Left cardiac atrium (tissue), 4 donors: ENCODE measurements around the gene LY6G6D. TPM values are rescaled to one million over a fixed set of nuclear protein-coding genes. Genes with fewer than 3 reads are reported as not detected.
A peak's percentile ranks its signal among the peaks of the same experiment; 100 is the strongest.

Experiments
- ATAC-seq, 2 donors: fragments of 200-7000 bp; cut with Tn5 transposase; one replicate each; pipeline ENCODE4 v1.9.1; 2020; ENCODE audit warnings: mild to moderate bottlenecking in 2 of 2, moderate library complexity in 2 of 2
- DNase-seq: peaks from one replicate; pipeline ENCODE4 v3.0.0-alpha.2; 2020
- intact Hi-C, 2 donors: fragments of 100-400 bp; cut with DNase I; formaldehyde crosslinking; loops; one replicate each; pipeline versions ENCODE4 v1.14.1 to v1.15.1; 2022 to 2023
- total RNA-seq, 2 donors: library from RNA; stranded (reverse); fragmentation: NEBNext Ultra II Directional; extraction: Animal tissue kit (Norgen Biotek cat#: 25700); gene quantifications; one replicate each; pipeline ENCODE4 v1.2.1, GENCODE V29; 2021
- donor health status: DM: no; HTN: yes; CAD: no.
- donor health status: DM: no; HTN: yes; CAD: no; lungs with severe emphysema.
- donor health status: DM: yes; HTN: yes; CAD: no.
- donor health status: Dilated cardiomyopathy.

LY6G6D gene
- total RNA-seq, 2 donors from 2014 or later: not detected

DNA sequence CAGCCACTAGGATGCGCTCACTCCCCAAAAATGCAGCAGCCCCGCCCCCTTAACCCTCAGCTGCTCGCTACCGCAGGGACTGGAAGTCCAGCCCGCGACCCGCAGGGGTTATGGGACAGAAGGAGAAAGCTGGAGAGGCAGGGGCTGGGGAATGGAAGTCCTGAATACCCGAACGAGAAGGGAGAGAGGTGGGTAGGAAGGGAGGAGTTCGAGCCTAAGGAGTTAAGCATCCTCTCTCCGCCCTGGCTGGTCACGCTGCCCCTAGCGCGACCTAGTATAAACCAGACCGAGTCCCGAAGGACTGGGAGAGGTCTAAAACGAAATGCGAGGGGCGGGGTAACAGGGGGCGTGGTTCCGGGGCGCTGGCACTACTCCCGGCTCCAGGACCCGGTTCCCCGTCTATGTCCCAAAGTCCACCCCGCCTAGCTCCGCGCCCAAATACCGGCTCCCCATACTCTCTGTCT is 14.4 kb downstream of the LY6G6D start:
- ATAC-seq: peak; percentile 84 to 88
- peak; percentile 90 for DNase-seq
- intact Hi-C loops: no loop called here

DNA sequence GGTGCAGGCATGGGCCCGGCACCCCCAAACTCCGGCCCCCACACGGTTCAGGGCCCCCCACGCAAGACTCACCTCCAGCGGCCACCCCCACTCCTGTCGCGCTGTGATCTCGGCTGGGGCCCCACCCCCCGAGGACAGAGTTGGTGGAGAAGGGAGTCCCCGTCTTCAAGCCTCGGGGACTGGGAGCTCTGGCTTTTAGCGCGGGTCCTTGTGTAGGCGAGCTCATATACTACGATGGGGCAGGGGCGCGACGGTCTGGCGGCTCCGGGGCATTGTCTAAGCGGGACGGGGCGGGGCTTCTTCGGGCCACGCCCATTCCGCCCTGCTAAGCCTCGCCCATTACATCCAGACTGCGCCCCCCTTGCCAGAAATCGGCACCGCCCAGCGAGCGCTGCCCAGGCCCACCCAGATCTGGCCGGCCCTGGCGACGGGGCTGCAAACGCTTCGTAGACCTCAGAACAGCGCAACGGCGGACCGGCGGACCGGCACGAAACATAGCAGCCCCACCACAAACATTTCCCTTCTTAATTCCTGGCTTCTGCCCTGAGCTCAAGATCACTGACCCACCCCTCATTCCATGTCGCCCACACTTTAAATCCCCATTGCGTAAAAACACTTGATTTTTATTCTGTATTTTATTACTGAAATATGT is 15.0 kb downstream of the LY6G6D start:
- ATAC-seq (peak; percentile 80 to 88), DNase-seq (peak; percentile 93)
- intact Hi-C loops: loop anchor here in 1 of 2 donors (10.0 kb wide), 2 partner anchors 65 to 105 kb away; partner anchors contain the start of gene VARS1

DNA sequence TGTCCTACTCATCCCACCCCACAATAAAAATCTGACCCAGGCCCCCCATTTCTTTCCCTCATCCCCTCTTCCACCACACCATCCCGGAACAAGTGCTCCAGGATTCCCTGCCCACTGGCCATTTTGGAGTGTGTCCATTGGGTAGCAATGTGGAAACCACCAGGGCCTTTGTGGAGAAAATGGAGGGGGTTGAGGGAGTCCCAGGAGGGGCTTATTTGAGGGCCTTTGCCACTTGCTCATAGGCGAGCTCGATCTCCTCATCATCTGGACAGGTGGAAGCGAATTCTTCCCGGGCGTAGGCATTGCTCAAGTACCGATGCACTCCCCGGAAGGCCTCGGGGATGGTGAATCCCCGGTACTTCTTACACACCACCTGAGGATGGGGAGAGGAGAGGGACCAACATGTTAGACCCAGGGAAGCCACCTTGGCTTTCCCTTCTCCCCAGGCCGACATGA is 15.5 kb downstream of the LY6G6D start:
- ATAC-seq (no peak), DNase-seq (no peak)
- intact Hi-C loops: loop anchor here in 1 of 2 donors (10.0 kb wide), 2 partner anchors 64 to 104 kb away; partner anchors contain the start of gene VARS1

DNA sequence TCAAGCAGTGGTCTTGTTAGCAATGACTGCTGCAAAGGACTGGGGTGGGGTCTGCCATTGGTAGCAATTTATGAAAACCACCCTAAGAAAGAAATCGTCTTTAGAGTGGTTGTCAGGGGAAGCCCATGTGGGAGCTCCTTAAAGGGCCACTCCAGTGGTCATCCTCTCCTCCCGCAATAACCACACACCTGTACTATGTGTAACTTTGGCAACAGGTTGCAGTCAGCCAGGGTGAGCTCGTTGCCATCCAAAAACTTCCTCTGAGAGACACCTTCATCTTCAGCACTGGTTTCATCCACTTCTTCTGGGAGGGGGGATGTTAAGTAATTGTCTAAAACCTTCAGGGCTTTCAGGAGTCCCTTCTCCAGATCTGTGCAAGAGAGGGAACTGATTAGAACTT is 16.9 kb downstream of the LY6G6D start:
- intact Hi-C loops: loop anchor here in 1 of 2 donors (10.0 kb wide), 2 partner anchors 63 to 103 kb away; partner anchors contain the start of gene VARS1
- ATAC-seq (no peak), DNase-seq (no peak)

DNA sequence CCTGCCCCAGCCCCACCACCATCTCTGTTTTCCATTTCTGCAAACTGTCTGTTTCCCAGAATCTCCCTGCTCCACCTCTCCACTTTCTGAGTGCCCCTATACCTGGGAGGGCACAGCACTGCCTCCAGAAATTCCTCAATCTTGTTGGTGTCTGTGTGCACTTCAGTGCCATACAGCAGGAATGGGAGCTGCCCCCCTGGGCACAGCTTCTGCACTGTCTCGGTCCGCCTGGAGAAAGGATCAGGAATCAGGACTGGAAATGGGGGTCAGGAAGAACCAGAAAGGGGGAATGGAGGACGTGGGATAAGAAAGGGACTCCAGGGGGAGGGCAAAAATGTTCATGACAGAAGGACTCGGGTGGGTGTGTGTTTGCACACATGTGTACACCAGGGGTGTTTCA is 18.6 kb downstream of the LY6G6D start:
- ATAC-seq (no peak), DNase-seq (no peak)
- intact Hi-C loops: loop anchor here in 1 of 2 donors (10.0 kb wide), 2 partner anchors 61 to 101 kb away; partner anchors contain the start of gene VARS1

DNA sequence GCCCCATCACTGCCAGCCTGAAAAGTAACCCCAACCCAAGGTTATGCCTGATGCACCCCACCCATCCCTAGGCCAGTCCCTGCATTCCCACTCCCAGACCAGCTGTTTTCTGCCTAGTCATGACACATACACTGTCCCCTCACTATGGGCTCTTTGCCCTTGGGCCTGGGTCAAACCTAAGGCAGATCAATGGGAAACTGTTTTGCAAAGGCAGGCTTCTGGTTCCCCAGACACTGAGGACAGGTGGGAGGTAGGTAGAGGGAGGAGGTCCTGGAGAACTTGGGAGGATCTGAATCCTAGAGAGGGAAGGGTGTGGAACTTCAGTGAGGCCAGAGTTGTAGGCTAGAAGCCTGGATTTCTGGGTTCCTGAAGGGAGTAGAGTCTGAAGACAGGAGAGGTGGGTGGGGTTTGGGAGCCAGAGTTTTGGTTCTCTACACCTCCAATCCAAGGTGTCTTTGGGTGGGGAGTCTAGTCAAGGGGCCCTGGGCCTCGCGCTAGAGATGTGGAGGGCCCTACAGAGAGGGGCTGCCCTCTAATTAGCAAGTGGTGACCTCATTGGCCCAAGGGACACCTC is 19.2 kb downstream of the LY6G6D start:
- intact Hi-C loops: loop anchor here in 1 of 2 donors (10.0 kb wide), 2 partner anchors 60 to 100 kb away; partner anchors contain the start of gene VARS1

DNA sequence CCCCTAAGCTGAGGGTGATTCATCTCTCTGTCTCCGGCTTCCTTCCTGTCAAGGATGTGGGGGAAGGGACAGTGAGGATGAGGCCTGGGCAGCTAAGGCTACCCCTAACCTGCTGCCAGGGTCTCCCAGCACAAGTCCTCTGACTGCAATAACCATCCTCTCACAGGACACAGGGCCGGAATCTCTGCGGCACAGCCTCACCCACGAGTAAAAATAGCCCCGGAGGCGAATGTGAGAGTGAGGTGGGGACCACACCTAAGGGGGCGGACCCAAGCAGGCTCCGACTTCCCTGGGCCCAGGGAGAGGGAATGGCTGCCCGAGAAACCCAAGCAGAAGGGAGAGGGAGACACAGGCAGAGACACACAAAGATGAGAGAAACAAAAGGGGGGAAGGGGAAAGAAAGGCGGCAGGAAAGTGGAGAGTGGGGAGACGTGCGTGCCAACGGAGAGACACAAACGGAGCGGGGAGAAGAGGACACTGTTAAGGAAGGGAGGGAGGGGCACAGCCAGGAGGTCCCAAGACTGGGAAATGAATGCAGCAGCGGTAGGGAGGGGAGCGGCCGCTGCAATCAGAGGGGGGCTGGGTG is 19.8 kb downstream of the LY6G6D start:
- intact Hi-C loops: loop anchor here in 1 of 2 donors (10.0 kb wide), 2 partner anchors 60 to 100 kb away; partner anchors contain the start of gene VARS1
- ATAC-seq: peak in 1 of 2 donors; percentile 41

More for the DNA sequence above, 19.2 kb downstream of the LY6G6D start:
- no peak for ATAC-seq
- DNase-seq: no peak

DNA sequence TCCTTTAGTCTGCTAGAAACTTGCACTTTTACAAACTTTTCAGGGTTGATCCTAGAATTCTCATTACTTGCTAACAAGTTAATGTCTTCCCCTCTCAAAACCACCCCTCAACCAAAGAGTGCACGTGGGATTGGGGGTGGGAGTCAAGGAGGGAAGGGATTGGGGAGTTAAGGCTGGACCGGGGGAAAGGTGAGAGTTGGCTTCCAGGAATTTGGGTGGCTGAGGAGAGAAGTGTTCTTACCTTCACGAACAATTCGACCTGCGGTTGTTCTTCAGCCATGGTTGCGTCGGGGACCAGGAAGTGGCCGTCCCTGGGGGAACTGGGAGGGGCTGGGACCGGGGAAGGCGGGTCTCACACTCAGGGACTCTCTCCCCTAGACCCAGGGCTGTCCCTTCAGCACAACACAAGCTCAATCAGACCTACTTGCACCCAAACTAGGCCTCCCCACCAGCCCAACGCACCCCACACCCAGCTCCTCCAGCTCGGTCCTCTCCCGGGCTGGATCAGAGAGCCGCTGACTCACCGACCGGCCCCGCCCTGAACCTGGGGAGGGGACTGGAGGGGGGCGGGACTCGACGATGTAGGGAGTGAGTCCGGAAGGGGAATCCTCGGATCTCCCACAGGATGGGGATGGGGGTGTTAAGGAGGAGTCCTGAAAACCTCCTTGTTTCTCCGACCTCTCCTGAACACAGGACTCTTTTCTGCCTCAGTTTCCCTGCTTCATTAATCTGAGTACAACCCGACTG is 21.0 kb downstream of the LY6G6D start, which contains the start of gene CLIC1:
Gene CLIC1, minus strand, starts transcription at position 510 of the 747 bp plus-strand sequence. Its CDS starts 230 bp downstream, at position 280.
- ATAC-seq: peak; percentile 57 to 76
- DNase-seq: peak; percentile 91
- intact Hi-C loops: loop anchor here in 1 of 2 donors (10.0 kb wide), 2 partner anchors 59 to 99 kb away; partner anchors contain the start of gene VARS1

More for the DNA sequence above, 19.8 kb downstream of the LY6G6D start:
- peak; percentile 77 for DNase-seq

DNA sequence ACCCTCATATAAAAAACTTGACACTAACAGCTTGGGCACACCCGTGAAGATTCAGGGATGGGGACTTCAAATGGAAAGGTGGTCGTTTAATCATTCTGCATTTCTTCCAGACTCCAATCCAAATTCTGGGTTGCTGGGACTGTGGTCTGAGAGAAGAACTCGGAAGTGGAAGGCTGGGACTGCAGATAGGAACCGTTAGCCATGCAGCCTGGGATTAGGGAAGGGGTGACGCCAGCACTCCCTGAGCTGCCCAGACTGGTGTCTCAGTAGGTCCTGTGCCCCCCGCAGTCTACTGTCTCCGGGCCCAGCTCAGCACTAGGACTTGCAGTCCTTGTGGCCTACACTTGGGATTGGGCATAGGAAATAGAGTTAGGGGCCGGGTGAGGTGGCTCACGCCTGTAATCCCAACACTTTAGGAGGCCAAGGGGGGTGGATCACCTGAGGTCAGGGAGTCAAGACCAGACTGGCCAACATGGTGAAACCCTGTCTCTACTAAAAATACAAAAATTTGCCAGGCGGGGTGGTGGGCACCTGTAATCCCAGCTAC is 21.7 kb downstream of the LY6G6D start:
- no peak for ATAC-seq
- no peak for DNase-seq

DNA sequence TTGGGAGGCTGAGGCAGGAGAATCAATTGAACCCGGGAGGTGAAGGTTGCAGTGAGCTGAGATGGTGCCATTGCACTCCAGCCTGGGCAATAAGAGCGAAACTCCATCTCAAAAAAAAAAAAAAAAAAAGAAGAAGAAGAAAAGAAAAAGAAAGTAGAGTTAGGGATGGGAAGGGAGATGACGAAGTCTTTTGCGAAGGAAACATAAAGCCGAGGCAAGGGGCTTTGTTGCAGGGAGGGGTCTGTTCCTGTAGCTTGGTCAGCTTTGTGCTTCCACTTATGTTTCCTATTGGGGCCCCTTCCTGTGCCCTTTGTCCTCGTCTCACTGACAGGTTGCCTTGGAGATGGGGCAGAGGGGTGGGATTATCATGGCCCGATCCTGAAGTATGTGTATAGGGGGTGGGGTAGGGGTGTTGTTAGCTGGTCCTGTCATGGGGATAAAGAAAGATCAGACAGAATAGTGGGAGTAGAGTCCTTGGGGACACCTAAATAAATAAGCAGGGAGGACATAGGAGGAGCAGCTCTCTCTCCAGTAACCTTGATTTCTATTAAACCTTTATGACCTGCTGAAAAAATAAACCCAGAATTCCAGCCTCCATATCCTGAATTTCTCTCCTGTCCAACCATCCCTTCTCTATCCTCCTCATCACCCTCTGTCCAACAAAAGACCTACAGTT is 22.3 kb downstream of the LY6G6D start:
- DNase-seq (no peak), ATAC-seq (no peak)
- intact Hi-C loops: loop anchor here in 1 of 2 donors (10.0 kb wide), 2 partner anchors 57 to 97 kb away; partner anchors contain the start of gene VARS1

More for the DNA sequence above, 21.7 kb downstream of the LY6G6D start:
- intact Hi-C loops: loop anchor here in 1 of 2 donors (10.0 kb wide), 2 partner anchors 58 to 98 kb away; partner anchors contain the start of gene VARS1

DNA sequence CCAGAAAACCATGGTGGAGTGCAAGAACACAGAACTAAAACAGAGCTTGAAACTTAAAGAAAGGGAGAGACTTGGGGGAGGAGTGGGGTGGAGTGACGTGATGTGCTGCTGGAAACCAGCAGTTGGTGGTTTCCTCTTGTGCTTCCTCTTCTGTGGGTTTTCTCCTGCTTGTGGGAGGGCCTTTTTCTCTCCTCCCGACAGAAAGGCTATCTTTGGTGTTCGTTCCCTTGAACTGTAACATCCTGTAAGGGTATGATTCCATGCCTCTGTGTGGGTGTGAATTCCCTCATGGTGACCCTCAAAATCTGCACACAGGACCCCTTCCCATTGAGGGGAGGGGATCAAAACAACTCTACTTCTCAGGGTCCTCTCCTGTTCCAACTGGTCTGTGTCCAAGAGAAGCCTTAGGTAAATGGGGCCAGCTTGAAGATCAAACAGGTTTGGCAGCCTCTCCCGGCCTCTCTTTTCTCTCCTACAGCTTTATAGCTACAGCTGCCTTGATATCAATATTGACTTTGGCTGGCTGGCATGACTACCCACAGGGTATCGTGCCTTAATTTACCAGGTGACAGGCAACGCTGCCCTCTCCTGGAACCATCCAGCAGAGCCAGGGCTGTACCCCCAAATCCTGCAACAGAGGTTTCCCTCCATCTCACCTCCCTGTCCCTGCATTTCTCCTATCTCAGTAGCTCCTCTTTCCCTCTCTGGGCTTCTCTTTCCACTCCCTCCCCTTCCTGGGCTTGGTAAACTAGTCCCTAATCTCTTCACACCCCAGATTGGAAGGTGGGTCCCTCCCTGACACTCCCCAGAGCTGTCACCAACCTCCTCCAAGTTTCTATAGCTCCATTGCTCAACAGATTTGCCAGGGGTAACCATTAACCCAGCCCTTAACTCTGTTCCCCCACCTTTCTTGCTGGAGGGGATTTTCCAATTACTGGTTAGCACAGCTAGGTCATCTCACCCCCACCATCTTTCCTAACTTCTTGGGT is 23.1 kb downstream of the LY6G6D start:
- DNase-seq (peak; percentile 65), ATAC-seq (peak in 1 of 2 donors; percentile 1)
- intact Hi-C loops: loop anchor here in 1 of 2 donors (10.0 kb wide), 2 partner anchors 57 to 97 kb away; partner anchors contain the start of gene VARS1

DNA sequence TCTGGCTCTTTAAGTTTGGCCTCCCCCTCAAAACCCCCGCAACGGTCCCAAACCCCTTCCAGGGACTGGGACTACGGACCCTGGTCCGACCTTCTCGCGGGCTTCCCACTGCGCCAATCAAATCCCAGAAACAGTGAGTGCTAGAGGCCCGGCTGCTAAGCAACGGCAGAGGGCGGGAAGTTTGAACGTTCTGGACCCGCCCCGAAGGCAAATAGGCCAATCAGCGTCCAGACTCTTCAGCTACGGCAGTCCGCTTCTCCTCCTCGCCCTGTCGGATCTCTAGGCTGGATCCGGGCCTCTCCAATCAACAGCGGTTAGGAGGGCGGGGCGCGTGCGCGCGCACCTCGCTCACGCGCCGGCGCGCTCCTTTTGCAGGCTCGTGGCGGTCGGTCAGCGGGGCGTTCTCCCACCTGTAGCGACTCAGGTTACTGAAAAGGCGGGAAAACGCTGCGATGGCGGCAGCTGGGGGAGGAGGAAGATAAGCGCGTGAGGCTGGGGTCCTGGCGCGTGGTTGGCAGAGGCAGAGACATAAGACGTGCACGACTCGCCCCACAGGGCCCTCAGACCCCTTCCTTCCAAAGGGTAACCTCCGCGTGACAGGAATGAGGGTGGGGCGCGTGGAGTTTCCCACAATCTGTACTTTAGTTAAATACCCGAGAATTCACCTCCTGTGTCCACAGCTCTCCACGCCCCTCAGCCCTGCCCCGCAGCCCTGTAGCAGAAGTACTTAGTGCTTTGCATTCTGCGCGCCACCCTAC is 24.7 kb downstream of the LY6G6D start, which contains the start of gene MSH5:
Gene MSH5, plus strand, starts transcription at position 367 of the 758 bp plus-strand sequence. CDS start 462 bp downstream, outside the sequence.
- DNase-seq (peak; percentile 98), ATAC-seq (peak; percentile 93 to 96)
- intact Hi-C loops: loop anchor here in 1 of 2 donors (10.0 kb wide), 2 partner anchors 55 to 95 kb away; partner anchors contain the start of gene VARS1

DNA sequence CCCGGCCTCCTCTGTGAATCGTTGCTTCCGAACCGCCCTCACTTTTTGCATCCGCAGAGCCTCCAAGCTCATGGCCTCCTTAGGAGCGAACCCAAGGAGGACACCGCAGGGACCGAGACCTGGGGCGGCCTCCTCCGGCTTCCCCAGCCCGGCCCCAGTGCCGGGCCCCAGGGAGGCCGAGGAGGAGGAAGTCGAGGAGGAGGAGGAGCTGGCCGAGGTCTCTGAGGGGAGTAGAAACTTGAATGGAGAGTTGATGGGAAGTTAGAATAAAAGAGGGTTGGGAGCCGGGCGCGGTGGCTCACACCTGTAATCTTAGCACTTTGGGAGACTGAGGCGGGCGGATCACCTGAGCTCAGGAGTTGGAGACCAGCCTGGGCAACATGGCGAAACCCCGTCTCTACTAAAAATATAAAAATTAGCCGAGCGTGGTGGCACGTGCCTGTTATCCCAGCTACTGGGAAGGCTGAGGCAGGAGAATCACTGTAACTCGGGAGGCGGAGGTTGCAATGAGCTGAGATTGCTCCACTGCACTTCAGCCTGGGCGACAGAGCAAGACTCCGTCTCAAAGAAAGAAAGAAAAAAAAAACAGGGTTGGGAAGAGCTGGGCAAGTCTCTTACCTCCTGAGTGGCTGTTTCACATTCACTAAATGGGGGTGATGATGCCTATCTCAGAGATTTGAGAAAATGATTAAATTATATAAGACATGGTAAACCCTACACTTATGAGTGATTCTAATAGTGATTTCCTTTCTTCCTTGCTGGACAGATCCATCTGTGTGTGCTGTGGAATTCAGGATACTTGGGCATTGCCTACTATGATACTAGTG is 25.5 kb downstream of the LY6G6D start:
- DNase-seq (no peak), ATAC-seq (peak; percentile 1)
- intact Hi-C loops: no loop called here

DNA sequence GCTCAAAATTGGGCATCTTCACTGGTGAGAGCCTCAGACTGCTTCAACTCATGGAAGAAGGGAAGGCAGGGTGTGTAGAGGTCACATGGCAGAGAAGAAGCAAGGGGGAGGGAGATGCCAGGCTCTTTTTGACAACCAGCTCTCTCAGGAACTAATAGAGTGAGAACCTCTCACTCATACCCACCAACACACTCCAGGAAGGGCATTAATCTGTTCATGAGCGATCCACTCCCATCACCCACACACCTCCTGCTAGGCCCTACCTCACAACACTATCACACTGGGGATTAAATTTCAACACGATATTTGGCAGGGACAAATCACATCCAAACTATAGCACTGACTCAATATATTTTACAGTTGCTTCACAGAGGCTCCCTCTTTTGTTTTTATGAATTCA is 26.7 kb downstream of the LY6G6D start:
- no peak for ATAC-seq
- DNase-seq: no peak
- intact Hi-C loops: no loop called here

DNA sequence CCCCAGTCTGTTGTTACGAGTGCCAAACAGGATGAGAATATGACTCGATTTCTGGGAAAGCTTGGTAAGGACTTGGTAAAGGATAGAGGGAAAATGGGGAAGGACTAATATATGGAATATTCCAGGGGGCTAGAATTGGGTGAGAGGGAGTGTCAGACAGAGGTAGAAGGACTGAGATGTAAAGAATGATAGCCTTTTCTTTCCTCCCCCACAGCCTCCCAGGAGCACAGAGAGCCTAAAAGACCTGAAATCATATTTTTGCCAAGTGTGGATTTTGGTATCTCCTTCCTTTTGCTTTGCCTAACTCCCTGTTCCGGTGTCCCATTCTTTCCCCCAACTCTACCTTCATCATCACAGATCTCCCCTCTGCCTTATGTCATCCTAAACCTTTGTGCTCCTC is 27.7 kb downstream of the LY6G6D start:
- no peak for ATAC-seq
- intact Hi-C loops: no loop called here

More for the DNA sequence above, 27.7 kb downstream of the LY6G6D start:
- no peak for DNase-seq
